K562 (cell line): ENCODE data around the gene PRSS8. TPM values are rescaled to one million over a fixed set of nuclear protein-coding genes. Genes with fewer than 3 reads are reported as not detected.

Experiments
- CBX1 ChIP-seq: sonication (generic); IDR thresholded peaks from 2 replicates; pipeline ENCODE4 v1.6.1; 2016; ENCODE audit warnings: antibody characterized with exemption, low read depth, mild to moderate bottlenecking
- CBX3 ChIP-seq, 2 experiments: IDR thresholded peaks; 1 replicate in 1 of 2; 2 replicates in 1 of 2; pipeline ENCODE4 v1.6.1; 2012; ENCODE audit warnings: inconsistent platforms in 2 of 2, low read length in 2 of 2, borderline replicate concordance in 1 of 2, control low read depth in 1 of 2
- ETS1 ChIP-seq: conservative IDR thresholded peaks from 2 replicates; pipeline ENCODE4 v1.6.1; 2011; ENCODE audit warnings: low read depth, mild to moderate bottlenecking, low read length; ENCODE audit not compliant: control insufficient read depth
- FIP1L1 ChIP-seq: fragments of 200-400 bp; formaldehyde crosslinking; IDR thresholded peaks from 2 replicates; pipeline ENCODE4 v1.6.1; 2018; ENCODE audit warnings: mild to moderate bottlenecking, low read depth, low read length; ENCODE audit not compliant: poor library complexity, severe bottlenecking
- MBD2 ChIP-seq: sonication (generic); IDR thresholded peaks from 2 replicates; pipeline ENCODE4 v1.6.1; 2016; ENCODE audit warnings: low read depth, borderline replicate concordance
- NBN ChIP-seq: fragments of 450-650 bp; IDR thresholded peaks from 2 replicates; pipeline ENCODE4 v1.6.1; 2016; ENCODE audit warnings: low read depth, mild to moderate bottlenecking
- NCOA1 ChIP-seq: fragments of 450-650 bp; IDR thresholded peaks from 2 replicates; pipeline ENCODE4 v1.6.1; 2016; ENCODE audit warnings: low read depth
- NR2F6 ChIP-seq: fragments of 450-650 bp; formaldehyde crosslinking; IDR thresholded peaks from 2 replicates; pipeline ENCODE4 v1.4.0; 2020; ENCODE audit warnings: mild to moderate bottlenecking
- SRSF3 ChIP-seq: fragments of 200-400 bp; formaldehyde crosslinking; IDR thresholded peaks from 2 replicates; pipeline ENCODE4 v1.6.1; 2016; ENCODE audit warnings: mild to moderate bottlenecking, low read length, moderate library complexity; ENCODE audit not compliant: insufficient read depth
- TAF1 ChIP-seq: IDR thresholded peaks from 2 replicates; pipeline ENCODE4 v1.6.1; 2011; ENCODE audit warnings: mild to moderate bottlenecking, low read length, moderate library complexity; ENCODE audit not compliant: insufficient read depth, control insufficient read depth, severe bottlenecking; ENCODE audit errors: extremely low read depth
- UBTF ChIP-seq, 2 experiments: IDR thresholded peaks; 2 replicates each; pipeline ENCODE4 v1.6.1; 2012; ENCODE audit warnings: improper control_type of control experiment in 2 of 2, low read depth in 2 of 2, low read length in 2 of 2, borderline replicate concordance in 1 of 2
- ZFX ChIP-seq: sonication (generic); formaldehyde crosslinking; IDR thresholded peaks from 2 replicates; pipeline ENCODE4 v1.8.0; 2022; ENCODE audit warnings: mild to moderate bottlenecking, missing genetic modification reagents, moderate library complexity
- ZKSCAN1 ChIP-seq: fragments of 150-350 bp; IDR thresholded peaks from 2 replicates; pipeline ENCODE4 v1.6.1; 2016; ENCODE audit warnings: low read depth, low read length
- ZNF124 ChIP-seq: sonication (generic); formaldehyde crosslinking; IDR thresholded peaks from 2 replicates; pipeline ENCODE4 v1.8.1; 2022; ENCODE audit warnings: missing genetic modification reagents
- ZNF133 ChIP-seq: fragments of 250-450 bp; sonication (Bioruptor Pico); IDR thresholded peaks from 2 replicates; pipeline ENCODE4 v1.4.0; 2020; ENCODE audit warnings: mild to moderate bottlenecking
- ZNF584 ChIP-seq: fragments of 200-800 bp; sonication (Bioruptor generic); IDR thresholded peaks from 2 replicates; pipeline ENCODE4 v1.6.1; 2016; ENCODE audit warnings: low read depth, mild to moderate bottlenecking, missing genetic modification characterization, missing compliant biosample characterization
- ZNF639 ChIP-seq, 2 experiments: fragments of 200-800 bp in 1 of 2; sonication (Bioruptor generic) in 1 of 2; sonication (generic) in 1 of 2; formaldehyde crosslinking in 1 of 2; IDR thresholded peaks in 1 of 2; conservative IDR thresholded peaks in 1 of 2; 2 replicates each; pipeline versions ENCODE4 v1.5.0 to v1.6.1; 2016 to 2020; ENCODE audit warnings: missing compliant biosample characterization in 1 of 2, missing genetic modification characterization in 1 of 2, missing genetic modification reagents in 1 of 2
- polyA plus RNA-seq, 8 experiments: library from polyadenylated mRNA; depleted of rRNA in 4 of 8; stranded (reverse) in 5 of 8; unstranded in 3 of 8; fragments of >200 nt; fragmentation: Nextera tagmentation in 2 of 8; fragmentation: Illumina TruSeq in 1 of 8; extraction: Ambion mirVana in 2 of 8; extraction: Trizol in 1 of 8; gene quantifications; 2 replicates each; pipeline versions ENCODE4 v1.2.1 to v1.2.3, GENCODE V29; 2011 to 2014; ENCODE audit warnings: inconsistent platforms in 1 of 8, missing spikeins in 1 of 8
- total RNA-seq, 7 experiments: library from RNA; depleted of rRNA in 6 of 7; stranded (reverse); fragments of >200 nt in 6 of 7; fragmentation: Illumina TruSeq in 2 of 7; extraction: Trizol in 2 of 7; gene quantifications; 2 replicates each; pipeline versions ENCODE4 v1.2.1 to v1.2.3, GENCODE V29; 2011 to 2021; ENCODE audit warnings: low replicate concordance in 1 of 7

The PRSS8 gene
- total and polyA plus RNA-seq, 9 of the 15 experiments (the other 6 are each of a cell fraction or from before 2014, with no cell fraction given), result 0.25 to 3.9 (median 1.3) TPM; not detected in 1

GRCh38 chr16:31128711-31129567 is 6.6 kb downstream of the PRSS8 start (continued):
- TF ChIP-seq ZFX (CRISPR knock-in tag) (peak; percentile 68), TAF1 (peak; percentile 44), NBN (peak; percentile 42; the same call in 1 of the 2 replicates), ZNF124 (CRISPR knock-in tag) (no peak), ZKSCAN1 (no peak; the same call in 1 of the 2 replicates), NCOA1 (no peak; the same call in 1 of the 2 replicates), SRSF3 (no peak), ETS1 (no peak), ZNF639 (CRISPR knock-in tag; conservative IDR thresholded peaks at IDR 0.05 in 1 of 2, IDR thresholded peaks at IDR 0.05 in 1 of 2) (peak in 1 of 2 experiments; percentile 83; a peak in 2 of 4 replicates), NR2F6 (no peak), UBTF (IDR thresholded peaks at IDR 0.05; ENCODE audit: borderline replicate concordance in 1 of 2, low read depth in 2 of 2, low read length in 2 of 2) (no peak), ZNF133 (no peak), CBX3 (IDR thresholded peaks at IDR 0.05; ENCODE audit: borderline replicate concordance in 1 of 2, low read length in 2 of 2) (0 out of 3 replicates have a peak, but pooled peaks of 1 of the 2 experiments have one; percentile 1), MBD2 (no peak), FIP1L1 (no peak), CBX1 (peak; percentile 32; the same call in 1 of the 2 replicates), ZNF584 (CRISPR knock-in tag) (no peak)
